Heart right ventricle (tissue), 16 donors: ENCODE results near the gene ZNF629. TPM values are rescaled to one million over a fixed set of nuclear protein-coding genes. Genes with fewer than 3 reads are reported as not detected.
"Not testable (repeated sequence)": the region's sequence is repeated elsewhere in the genome, so short reads cannot be mapped to it uniquely, and the experiment has no call there.

ENCODE experiments used
- ATAC-seq, 8 donors: fragments of 200-7000 bp; cut with Tn5 transposase; one replicate each; pipeline ENCODE4 v1.9.1; 2020; ENCODE audit warnings: mild to moderate bottlenecking in 8 of 8, moderate library complexity in 8 of 8, moderate number of reproducible peaks in 1 of 8
- DNase-seq, 2 donors: peaks; one replicate each; pipeline ENCODE4 v3.0.0-alpha.2; 2020
- H3K27ac ChIP-seq, 10 donors: fragments of 200-600 bp; sonication (generic) in 2 of 10; one replicate each; pipeline versions ENCODE4 v1.5.0 to v1.8.0; 2020 to 2022; ENCODE audit warnings: mild to moderate bottlenecking in 3 of 10
- H3K27me3 ChIP-seq, 7 donors: fragments of 200-600 bp; one replicate each; pipeline ENCODE4 v1.8.0; 2021 to 2022; ENCODE audit warnings: mild to moderate bottlenecking in 2 of 7
- H3K36me3 ChIP-seq, 9 donors: fragments of 200-600 bp; sonication (generic) in 1 of 9; one replicate each; pipeline versions ENCODE4 v1.5.0 to v1.8.0; 2020 to 2022; ENCODE audit warnings: mild to moderate bottlenecking in 2 of 9
- H3K4me1 ChIP-seq, 9 donors: fragments of 200-600 bp; sonication (generic) in 1 of 9; one replicate each; pipeline versions ENCODE4 v1.5.0 to v1.8.0; 2020 to 2022; ENCODE audit warnings: mild to moderate bottlenecking in 4 of 9
- H3K4me3 ChIP-seq, 10 donors: fragments of 200-600 bp; sonication (generic) in 2 of 10; one replicate each; pipeline versions ENCODE4 v1.5.0 to v1.8.0; 2020 to 2022; ENCODE audit warnings: mild to moderate bottlenecking in 7 of 10, moderate library complexity in 2 of 10
- H3K9me3 ChIP-seq, 11 donors: fragments of 200-600 bp in 10 of 11; sonication (generic) in 2 of 11; one replicate each; pipeline versions ENCODE4 v1.5.0 to v1.8.0; 2013 to 2022; ENCODE audit warnings: mild to moderate bottlenecking in 2 of 11, control low read depth in 1 of 11, moderate library complexity in 1 of 11
- WGBS, 2 donors: extraction: QIAGEN DNeasy Blood & Tissue Kit; methylation state at CpG; one replicate each; pipeline ENCODE4 v1.1.7; 2013; ENCODE audit warnings: inconsistent platforms in 1 of 2; 5-methylcytosine and 5-hydroxymethylcytosine counted together
- intact Hi-C, 10 donors: fragments of 100-400 bp; cut with DNase I; formaldehyde crosslinking; loops; one replicate each; pipeline versions ENCODE4 v1.11.1 to v1.14.2; 2022
- polyA plus RNA-seq, 2 donors: library from polyadenylated mRNA; stranded (reverse); fragments of 200-250 nt; gene quantifications; one replicate each; pipeline ENCODE4 v1.2.3, GENCODE V29; 2013
- total RNA-seq, 10 donors: library from RNA; stranded (reverse); fragmentation: NEBNext Ultra II Directional in 3 of 10; extraction: Animal tissue kit (Norgen Biotek cat#: 25700) in 3 of 10; gene quantifications; one replicate each; pipeline versions ENCODE4 v1.2.1 to v1.2.4, GENCODE V29; 2021 to 2023
- TF ChIP-seq, protein P1 (sequence below), 9 donors: fragments of 200-600 bp; sonication (generic) in 2 of 9; IDR thresholded peaks; one replicate each; pipeline versions ENCODE4 v1.5.0 to v1.8.0; 2021 to 2022; ENCODE audit warnings: antibody characterized with exemption in 9 of 9, mild to moderate bottlenecking in 5 of 9, moderate library complexity in 1 of 9
- donor health status: Arrhythmogenic right ventricular cardiomyopathy.
- donor health status: ischemic (EF 13 %, LVEDD 7.1; RV severe dilation, severe dysfunction).
- donor health status: healthy with polysubstance abuse.
- donor health status: DM: no; HTN: yes; CAD: no.
- donor health status: DM: no; HTN: no; CAD: no.
- donor health status: ischemic (EF 25% LVEDD 6.9; RV normal size, moderate dysfunction).
- donor health status: ischemic (EF 25% LVEDD 5.7; RV mildly dilated, moderate dysfunction).
- donor health status: healthy.
- donor health status: DM: yes; HTN: yes; CAD: no.
- donor health status: Ischemic cardiomyopathy.
- donor health status: ischemic (EF 35%, LVEDD 5.7; RV mildly dilated, moderate dysfunction).
- donor health status: nonischemic (EF 11% LVEDD 7.7; RV severe dilation, severe dysfunction).
- donor health status: DM: yes; HTN: yes; CAD: no.
- donor health status: PGD.
- donor health status: ischemic (EF 29% LVEDD 5.4; RV normal size, mild dysfunction).
- donor health status: nonischemic (EF 23%, LVEDD 6.1; RV moderate dilation, normal function).

ZNF629 gene
- total and polyA plus RNA-seq, 12 donors = 7.3 to 35.5 (median 26.2) TPM

DNA sequence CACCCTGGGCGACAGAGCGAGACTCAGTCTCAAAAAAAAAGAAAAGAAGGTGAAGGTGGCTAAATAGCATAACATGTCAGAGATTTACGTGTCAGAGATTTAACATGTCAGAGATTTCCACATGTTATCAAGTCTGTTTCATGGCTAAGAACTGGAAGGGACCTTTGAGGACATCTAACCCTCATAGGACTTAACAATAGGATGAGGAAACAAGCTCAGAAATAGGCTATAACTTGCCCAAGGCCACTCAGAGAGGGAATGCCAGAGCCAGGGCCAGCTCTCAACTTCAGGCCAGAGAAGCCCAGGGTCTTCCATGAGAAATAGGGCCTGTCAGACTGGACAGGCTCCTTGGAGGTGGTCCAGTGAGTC is 26.8 kb upstream of the ZNF629 start:
- H3K27ac ChIP-seq = peak overlapping the region; percentile 16 to 93 (median 78)
- DNase-seq = no peak
- ATAC-seq = peak in 7 of 8 donors; percentile 11 to 45 (median 25)
- TF ChIP-seq, protein P1, sequence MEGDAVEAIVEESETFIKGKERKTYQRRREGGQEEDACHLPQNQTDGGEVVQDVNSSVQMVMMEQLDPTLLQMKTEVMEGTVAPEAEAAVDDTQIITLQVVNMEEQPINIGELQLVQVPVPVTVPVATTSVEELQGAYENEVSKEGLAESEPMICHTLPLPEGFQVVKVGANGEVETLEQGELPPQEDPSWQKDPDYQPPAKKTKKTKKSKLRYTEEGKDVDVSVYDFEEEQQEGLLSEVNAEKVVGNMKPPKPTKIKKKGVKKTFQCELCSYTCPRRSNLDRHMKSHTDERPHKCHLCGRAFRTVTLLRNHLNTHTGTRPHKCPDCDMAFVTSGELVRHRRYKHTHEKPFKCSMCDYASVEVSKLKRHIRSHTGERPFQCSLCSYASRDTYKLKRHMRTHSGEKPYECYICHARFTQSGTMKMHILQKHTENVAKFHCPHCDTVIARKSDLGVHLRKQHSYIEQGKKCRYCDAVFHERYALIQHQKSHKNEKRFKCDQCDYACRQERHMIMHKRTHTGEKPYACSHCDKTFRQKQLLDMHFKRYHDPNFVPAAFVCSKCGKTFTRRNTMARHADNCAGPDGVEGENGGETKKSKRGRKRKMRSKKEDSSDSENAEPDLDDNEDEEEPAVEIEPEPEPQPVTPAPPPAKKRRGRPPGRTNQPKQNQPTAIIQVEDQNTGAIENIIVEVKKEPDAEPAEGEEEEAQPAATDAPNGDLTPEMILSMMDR (IDR thresholded peaks at IDR 0.05) = no peak
- intact Hi-C loops = loop anchor here in 1 of 10 donors (5.0 kb wide), 1 partner anchor 37 kb away; no protein-coding TSS in a partner anchor
- no peaks in the 10 kb centered on the region for H3K36me3 ChIP-seq
- H3K9me3 ChIP-seq = no peaks in the 10 kb centered on the region
- H3K4me1 ChIP-seq = peaks cover 0 to 24% (median 8%) of the 10 kb centered on the region in 9 donors
- H3K4me3 ChIP-seq = peak overlapping the region; percentile 27 to 59 (median 52)
- 88 to 90% methylated on average over 3 of the region's 3 CpGs for WGBS, 2 donors
- H3K27me3 ChIP-seq = no peaks in the 10 kb centered on the region

DNA sequence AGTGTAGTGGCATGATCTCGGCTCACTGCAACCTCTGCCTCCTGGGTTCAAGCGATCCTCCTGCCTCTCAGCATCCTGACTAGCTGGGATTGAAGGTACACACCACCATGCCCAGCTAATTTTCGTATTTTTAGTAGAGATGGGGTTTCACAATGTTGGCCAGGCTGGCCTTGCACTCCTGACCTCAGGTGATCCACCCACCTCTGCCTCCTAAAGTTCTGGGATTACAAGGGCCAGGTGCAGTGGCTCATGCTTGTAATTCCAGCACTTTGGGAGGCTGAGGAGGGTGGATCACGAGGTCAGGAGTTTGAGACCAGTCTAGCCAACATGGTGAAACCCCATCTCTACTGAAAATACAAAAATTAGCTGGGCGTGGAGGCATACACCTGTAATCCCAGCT is 22.7 kb upstream of the ZNF629 start:
- peaks cover 0 to 48% (median 26%) of the 10 kb centered on the region in 9 donors for H3K4me1 ChIP-seq
- intact Hi-C loops = loop anchor here in 2 of 10 donors (5.0 to 10.0 kb wide), 2 partner anchors 32 to 65 kb away; no protein-coding TSS in a partner anchor
- not testable (repeated sequence) for H3K9me3 ChIP-seq, DNase-seq, H3K4me3 ChIP-seq, ATAC-seq, H3K27ac ChIP-seq, H3K36me3 ChIP-seq, H3K27me3 ChIP-seq
- 83 to 85% methylated on average over 5 of the region's 5 CpGs for WGBS, 2 donors

- DNase-seq, H3K9me3 ChIP-seq, H3K27me3 ChIP-seq, H3K36me3 ChIP-seq, H3K4me3 ChIP-seq, ATAC-seq, H3K27ac ChIP-seq: not testable (repeated sequence)
- intact Hi-C loops = loop anchor here in 1 of 10 donors (10.0 kb wide), 1 partner anchor 66 kb away; no protein-coding TSS in a partner anchor
- WGBS, 2 donors = 72 to 77% methylated on average over 5 of the region's 5 CpGs
- peaks cover 0 to 43% (median 24%) of the 10 kb centered on the region in 9 donors for H3K4me1 ChIP-seq
Measured at GRCh38 chr16:30808890-30809426, 22.0 kb upstream of the ZNF629 start.

GRCh38 chr16:30808146-30808545 is 21.1 kb upstream of the ZNF629 start:
- Histone ChIP-seq H3K4me3 (no peak overlapping the region), H3K27me3 (no peaks in the 10 kb centered on the region), H3K36me3 (no peaks in the 10 kb centered on the region), H3K27ac (peak overlapping the region in 1 of 10 donors; percentile 26), H3K4me1 (peaks cover 0 to 35% (median 19%) of the 10 kb centered on the region in 9 donors), H3K9me3 (no peaks in the 10 kb centered on the region)
- 87 to 93% methylated on average over 5 of the region's 5 CpGs for WGBS, 2 donors
- ATAC-seq (no peak), DNase-seq (no peak)
- TF ChIP-seq, protein P1 (IDR thresholded peaks at IDR 0.05) = no peak
- intact Hi-C loops = loop anchor here in 1 of 10 donors (10.0 kb wide), 1 partner anchor 67 kb away; no protein-coding TSS in a partner anchor

GRCh38 chr16:30805370-30806169 is 18.6 kb upstream of the ZNF629 start:
- TF ChIP-seq, protein P1 (IDR thresholded peaks at IDR 0.05) = peak in 2 of 9 donors; percentile 18 to 27
- peak overlapping the region; percentile 44 to 89 (median 78) for H3K4me3 ChIP-seq
- peaks cover 0 to 27% (median 19%) of the 10 kb centered on the region in 9 donors for H3K4me1 ChIP-seq
- H3K9me3 ChIP-seq = no peaks in the 10 kb centered on the region
- 1% methylated on average over 62 of the region's 62 CpGs for WGBS, 2 donors
- DNase-seq = peak; percentile 90 to 91
- ATAC-seq = peak; percentile 96 to 98 (median 98)
- H3K27me3 ChIP-seq = no peaks in the 10 kb centered on the region
- intact Hi-C loops = loop anchor here in 5 of 10 donors (1.0 to 10.0 kb wide), 2 partner anchors 18 to 69 kb away; partner anchors contain the start of gene ZNF629 (in 4 of the 5)
- no peaks in the 10 kb centered on the region for H3K36me3 ChIP-seq
- H3K27ac ChIP-seq = peak overlapping the region; percentile 87 to 99 (median 94)
